Breast epithelium (tissue), 3 donors: ENCODE data around the gene CNTN5.

ENCODE experiments used
- CTCF ChIP-seq, 3 donors: fragments of 450-650 bp; IDR thresholded peaks; one replicate each; pipeline ENCODE4 v1.5.1; 2016 to 2017; ENCODE audit warnings: antibody characterized with exemption in 3 of 3, mild to moderate bottlenecking in 3 of 3, moderate library complexity in 3 of 3
- POLR2A ChIP-seq: fragments of 450-650 bp; IDR thresholded peaks from one replicate; pipeline ENCODE4 v1.6.1; 2016; ENCODE audit warnings: antibody characterized with exemption, mild to moderate bottlenecking, moderate library complexity
- POLR2AphosphoS5 ChIP-seq, 3 donors: sonication (generic); formaldehyde crosslinking; IDR thresholded peaks; one replicate each; pipeline ENCODE4 v1.6.1; 2017; ENCODE audit warnings: antibody characterized with exemption in 3 of 3

GRCh38 chr11:99887481-99887880 is 866.7 kb downstream of the CNTN5 start:
- no peak for TF ChIP-seq POLR2A
- TF ChIP-seq CTCF (IDR thresholded peaks at IDR 0.05), result no peak
- no peak for TF ChIP-seq POLR2AphosphoS5 (IDR thresholded peaks at IDR 0.05)
